HL-60/S4 treated with retinoic acid at 250 ng/mL for 4 days and 3 days (cell line): ENCODE results near the gene TAF1C.

Experiments used
- in situ Hi-C: fragments of 300-500 bp; cut with MboI; formaldehyde crosslinking; loops from 2 replicates; pipeline ENCODE4 v1.7.0; 2022; ENCODE audit warnings: low sequenced_read_pairs

TAF1C gene

GRCh38 chr16:84138500-84138823 is 48.4 kb downstream of the TAF1C start:
- in situ Hi-C loops = no loop called here

GRCh38 chr16:84137769-84138357 is 49.0 kb downstream of the TAF1C start:
- in situ Hi-C loops = no loop called here

- in situ Hi-C loops = no loop called here
Observed at GRCh38 chr16:84137287-84137686, 49.6 kb downstream of the TAF1C start.

GRCh38 chr16:84136331-84137125 is 50.3 kb downstream of the TAF1C start:
- in situ Hi-C loops = no loop called here

GRCh38 chr16:84132527-84133285 is 54.2 kb downstream of the TAF1C start:
- in situ Hi-C loops = no loop called here

- in situ Hi-C loops = no loop called here
Observed at GRCh38 chr16:84131117-84131516, 55.7 kb downstream of the TAF1C start.
